ENCODE measurements around the gene TCF20.

TCF20 gene

DNA sequence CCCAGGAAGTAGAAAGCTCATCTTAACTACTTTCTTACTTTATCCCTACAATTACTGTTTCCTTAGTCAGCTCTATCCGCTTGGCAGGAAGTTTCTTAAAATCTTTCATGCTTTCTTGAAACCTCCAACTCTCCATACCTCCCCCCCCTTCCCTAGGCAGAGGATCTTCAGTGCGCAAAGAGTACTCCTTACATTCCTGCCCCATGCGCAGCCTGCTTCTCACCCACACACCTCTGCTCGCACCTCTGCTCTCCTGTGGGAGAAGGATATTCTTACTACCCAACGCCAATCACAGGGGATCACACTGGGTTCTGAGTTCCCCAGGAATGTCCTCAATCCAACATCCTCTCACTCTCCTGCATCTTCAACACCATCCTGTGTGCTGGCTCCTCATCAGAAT is 12.3 kb downstream of the TCF20 start:
- no peak for DNase-seq (ENCODE audit: low read depth in 2 of 2)

DNA sequence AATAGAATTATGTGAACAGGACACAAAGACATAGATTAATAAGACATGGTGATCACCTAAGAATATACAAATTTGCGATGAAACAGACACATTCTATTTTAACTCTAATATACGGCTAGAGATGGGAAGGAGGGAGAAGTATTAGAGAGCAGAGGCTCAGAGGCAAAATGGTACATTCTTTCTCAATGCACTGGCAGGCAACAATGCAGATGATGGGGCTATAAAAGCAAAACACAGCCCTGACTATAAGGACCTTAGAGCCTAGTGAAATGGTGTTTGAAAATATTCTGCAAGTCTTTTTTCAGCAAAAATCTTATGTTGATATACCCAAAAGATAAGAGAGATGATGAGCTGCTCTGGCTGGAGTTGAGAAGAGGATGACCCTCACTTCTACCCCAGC is 13.1 kb downstream of the TCF20 start:
- no peak for DNase-seq (ENCODE audit: low read depth in 2 of 2)

DNA sequence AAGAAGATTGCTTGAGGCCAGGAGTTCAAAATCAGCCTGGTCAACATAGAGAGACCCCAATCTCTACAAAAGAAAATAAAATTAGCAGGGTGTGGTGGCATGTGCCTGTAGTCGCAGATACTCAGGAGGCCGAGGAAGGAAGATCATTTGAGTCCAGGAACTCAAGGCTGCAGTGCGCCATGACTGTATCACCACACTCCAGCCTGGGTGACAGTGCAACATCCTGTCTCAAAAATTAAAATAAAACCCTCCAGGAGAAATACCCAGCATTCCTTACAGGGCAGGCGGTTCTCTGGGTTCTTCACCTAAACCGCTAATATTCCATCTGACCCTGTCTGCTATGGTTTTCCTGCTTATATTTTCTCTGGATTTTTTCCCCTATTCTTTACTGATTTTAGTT is 13.5 kb downstream of the TCF20 start:
- DNase-seq (ENCODE audit: low read depth in 2 of 2), result no peak

DNA sequence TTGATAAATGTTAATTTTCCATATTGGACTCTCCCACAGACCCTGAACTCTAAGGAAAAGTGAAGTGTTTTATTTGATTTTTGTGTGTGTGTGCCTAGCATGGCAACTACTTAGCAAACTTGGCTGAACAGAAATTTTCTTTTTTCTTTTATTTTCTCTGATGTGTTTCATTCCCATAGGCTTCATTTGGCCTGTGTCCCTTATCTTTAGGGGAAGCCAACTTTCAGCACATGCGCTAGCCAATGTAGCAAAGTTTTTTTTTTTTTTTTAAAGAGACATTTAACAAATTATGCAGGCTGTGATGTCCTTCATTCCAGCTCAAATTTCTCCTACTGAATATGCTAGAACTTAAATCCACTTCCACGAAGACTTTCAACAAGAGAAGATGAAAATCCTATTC is 14.2 kb downstream of the TCF20 start:
- DNase-seq (ENCODE audit: low read depth in 2 of 2), result no peak

DNA sequence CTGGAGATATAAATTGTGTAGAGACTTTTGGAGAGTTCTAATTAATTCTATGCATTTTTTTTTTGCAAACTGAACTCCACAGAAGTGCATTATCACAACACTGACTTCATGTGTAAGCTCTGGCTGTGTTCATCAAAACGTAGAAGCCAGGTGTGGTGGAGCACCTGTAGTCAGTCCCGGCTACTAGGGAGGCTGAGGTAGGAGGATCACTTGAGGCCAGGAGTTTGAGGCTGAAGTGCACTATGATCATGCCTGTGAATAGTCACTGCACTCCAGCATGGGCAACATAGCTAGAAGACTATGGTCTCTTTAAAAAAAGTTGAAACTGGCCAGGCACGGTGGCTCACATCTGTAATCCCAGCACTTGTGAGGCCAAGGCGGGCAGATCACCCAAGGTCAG is 20.6 kb downstream of the TCF20 start:
- DNase-seq (ENCODE audit: low read depth in 2 of 2), result no peak

DNA sequence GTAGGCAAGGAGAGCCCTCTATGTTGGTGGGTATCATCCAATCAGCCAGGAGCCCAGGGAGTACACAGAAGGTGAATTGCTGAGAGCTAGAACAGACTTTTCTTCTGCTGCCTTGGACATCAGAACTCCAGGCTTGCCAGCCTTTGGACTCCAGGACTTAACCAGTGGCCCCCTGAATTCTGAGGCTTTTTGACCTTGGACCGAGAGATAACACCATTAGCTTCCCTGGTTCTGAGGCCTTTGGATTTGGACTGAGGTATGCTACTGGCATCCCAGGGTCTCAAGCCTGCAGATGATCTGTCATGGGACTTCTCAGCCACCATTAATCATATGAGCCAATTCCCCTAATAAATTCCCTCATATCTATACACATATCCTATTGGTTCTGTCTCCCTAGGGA is 21.5 kb downstream of the TCF20 start:
- no peak for DNase-seq (ENCODE audit: low read depth in 2 of 2)

DNA sequence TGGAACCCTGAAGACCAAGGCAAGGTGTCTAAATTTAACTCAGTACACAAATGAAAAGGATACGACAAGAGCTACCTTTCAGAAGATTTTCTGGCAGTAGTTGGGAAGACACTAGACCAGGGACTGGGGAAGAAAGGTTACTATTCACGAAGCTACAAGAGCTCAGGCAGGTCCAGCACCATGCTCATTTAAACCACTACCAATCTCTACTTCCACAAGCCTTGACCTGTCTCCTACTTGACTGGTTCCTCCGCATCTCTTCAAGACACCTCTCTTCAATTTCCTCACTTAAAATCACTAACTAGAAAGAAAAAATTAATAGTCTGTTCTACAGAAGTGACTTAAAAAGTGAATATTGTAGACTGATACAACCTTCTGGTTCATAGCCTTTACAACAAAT is 22.9 kb downstream of the TCF20 start:
- no peak for DNase-seq (ENCODE audit: low read depth in 2 of 2)

DNA sequence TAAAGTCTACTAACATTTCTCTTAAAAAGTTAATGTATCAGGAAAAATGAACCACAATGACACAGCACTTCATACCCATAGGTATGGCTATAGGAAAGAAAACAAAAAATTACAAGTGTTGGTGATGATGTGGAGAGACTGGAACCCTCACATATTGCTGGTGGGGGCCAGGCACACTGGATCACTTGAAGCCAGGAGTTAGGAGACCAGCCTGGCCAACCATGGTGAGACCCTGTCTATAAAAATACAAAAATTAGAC is 26.7 kb downstream of the TCF20 start:
- DNase-seq (ENCODE audit: low read depth in 2 of 2), result no peak

DNA sequence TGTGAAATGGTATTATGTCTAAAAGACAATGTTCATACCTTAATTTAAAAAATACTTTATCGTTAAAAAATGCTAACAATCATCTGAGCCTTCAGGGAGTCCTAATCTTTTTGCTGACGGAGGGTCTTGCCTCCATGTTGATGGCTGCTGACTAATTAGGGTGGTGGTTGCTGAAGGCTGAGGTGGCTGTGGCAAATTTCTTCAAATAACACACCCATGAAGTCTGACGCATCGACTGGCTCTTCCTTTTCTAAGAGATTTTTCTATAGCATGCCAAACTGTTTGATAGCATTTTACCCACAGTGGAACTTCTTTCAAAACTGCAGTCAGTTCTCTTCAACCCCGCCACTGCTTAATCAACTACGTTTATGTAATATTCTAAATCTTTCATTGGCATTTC is 33.6 kb downstream of the TCF20 start:
- DNase-seq (ENCODE audit: low read depth in 2 of 2), result no peak

DNA sequence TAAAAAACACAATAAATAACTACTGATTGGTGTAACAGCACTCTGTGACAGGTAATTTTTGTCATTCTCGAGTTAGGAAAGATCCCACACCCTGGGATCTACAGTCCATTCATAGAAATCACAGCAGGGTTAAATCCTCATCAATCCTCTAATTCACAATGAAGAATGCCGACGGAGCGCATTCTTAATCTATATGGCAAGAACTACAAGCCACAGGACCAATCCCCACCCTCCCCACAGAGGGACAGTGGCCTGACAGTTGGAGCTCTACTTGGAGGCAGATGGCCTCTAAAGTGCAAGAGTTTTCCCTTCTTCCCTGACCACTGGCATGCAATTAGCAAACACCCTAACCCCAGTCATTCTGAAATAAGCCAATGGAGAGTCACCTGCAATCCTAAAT is 34.2 kb downstream of the TCF20 start:
- no peak for DNase-seq (ENCODE audit: low read depth in 2 of 2)

DNA sequence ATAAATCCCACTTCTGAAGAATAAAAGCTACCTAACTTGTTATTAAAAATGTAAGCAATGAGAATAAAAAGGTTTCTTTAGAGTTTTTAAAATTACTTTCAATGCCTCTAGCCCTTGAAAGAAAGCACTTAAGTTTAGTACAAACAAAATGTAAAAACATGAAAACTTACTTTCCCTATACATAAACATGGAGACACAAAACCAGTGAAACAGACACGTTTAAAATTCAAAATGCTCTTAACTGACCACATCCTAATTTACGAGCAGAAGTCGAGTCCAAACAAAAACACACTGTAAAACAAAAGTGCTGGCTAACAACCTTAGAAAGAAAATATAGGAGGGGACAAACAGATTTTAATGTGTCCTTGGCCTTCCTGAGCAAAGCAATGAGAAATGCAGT is 36.6 kb downstream of the TCF20 start:
- DNase-seq (ENCODE audit: low read depth in 2 of 2), result no peak

DNA sequence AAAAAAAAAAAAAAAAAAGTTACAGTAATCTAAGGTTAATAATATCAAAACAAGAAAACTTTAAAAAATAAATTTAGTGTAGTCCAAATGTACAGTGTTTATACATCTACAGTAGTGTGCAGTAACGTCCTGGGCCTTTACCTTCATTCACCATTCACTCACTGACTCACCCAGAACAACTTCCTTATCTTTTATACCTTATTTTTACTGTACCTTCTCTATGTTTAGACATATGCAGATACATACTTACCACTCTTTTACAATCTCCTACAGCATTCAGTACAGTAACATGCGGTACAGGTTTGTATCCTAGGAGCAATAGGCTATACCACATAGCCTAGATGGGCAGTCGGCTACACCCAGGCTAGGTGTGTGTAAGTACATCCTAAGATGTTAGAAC is 38.5 kb downstream of the TCF20 start:
- no peak for DNase-seq (ENCODE audit: low read depth in 2 of 2)

DNA sequence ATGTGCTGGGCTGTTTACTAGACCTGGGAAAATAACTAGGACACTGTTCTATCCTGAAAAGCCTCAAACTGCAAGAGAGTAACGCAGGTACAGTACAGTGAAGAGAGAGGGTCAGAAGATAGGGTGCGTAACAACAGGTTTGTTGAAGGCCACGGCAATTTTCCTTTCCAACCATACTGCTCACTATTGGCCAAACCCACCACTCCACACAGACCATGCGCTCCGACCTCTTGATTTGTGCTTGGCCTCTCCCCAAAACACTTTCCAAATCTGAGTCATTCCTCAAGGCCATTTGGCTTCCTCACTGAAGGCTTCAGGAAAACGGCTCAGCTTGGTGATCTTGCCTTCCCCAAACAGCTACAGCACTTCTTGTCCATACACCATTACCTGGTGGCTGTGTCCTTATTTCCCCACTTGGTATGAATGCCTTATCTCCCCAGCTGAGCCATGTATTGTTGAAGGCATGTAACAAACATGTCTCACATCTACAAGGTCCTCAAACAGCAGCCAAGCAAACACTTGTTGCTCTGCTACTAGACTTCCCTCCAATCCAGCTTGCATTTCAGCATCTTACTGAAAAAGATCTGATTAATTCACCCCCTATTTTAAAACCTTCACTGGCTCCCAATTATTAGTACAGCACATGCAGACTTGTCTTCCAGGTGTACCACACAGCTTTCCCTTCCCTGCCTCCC is 40.9 kb downstream of the TCF20 start:
- DNase-seq (ENCODE audit: low read depth in 2 of 2), result no peak

DNA sequence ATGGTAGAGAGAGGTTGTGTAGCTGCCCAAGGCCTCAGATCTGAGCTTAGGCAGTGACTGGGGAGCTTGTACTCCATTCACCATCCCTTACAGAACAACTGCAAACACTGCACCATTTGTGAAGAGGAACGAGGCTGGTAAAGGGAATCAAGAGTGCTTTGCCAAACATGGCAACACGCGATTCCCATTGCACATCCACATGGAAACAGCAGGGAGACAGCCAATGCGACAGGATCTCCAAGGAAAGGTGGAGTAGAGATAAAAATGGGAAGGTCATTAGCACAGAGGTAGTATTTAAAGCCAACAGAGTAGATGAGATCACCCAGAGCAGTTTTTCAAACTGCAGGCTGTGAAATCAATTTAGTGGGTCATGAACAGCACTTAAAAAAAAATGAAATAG is 42.0 kb downstream of the TCF20 start:
- DNase-seq (ENCODE audit: low read depth in 2 of 2), result no peak

DNA sequence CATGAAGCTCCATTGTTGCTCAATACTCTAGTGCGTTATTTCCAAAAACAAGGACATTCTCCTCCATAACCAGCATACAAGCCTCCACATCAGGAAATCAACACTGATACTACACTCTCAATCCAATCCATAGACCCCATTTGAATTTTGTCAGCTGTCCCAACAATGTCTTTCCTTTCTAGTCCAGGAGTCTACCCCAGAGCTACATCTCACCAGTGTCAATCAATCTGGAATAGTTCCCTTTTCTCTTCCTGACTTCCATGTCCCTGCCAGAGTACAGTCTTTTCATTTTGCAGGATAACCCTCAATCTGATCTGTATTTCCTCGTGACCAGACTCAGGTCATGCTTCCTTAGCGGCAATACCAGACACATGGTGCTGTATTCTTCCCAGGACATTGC is 43.0 kb downstream of the TCF20 start:
- no peak for DNase-seq (ENCODE audit: low read depth in 2 of 2)

DNA sequence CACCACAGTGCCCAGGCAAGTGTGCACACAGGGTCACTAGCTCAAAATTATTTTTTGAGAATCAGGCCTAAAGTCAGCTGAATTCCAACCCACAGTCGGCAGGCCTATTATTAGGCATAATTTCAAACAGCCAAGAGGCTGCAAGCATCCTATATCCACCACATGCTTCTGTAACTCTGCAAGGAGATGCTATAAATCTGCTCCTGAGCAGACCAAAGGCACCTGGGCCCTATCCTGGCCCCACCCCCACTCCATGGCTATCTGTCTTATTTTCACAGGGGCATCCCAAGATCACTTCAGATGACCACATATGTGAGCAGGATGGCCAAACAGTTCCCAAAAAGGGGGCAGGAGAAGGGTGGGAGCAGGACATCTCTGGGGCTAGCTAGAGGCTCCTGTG is 44.6 kb downstream of the TCF20 start:
- DNase-seq (ENCODE audit: low read depth in 2 of 2), result no peak

DNA sequence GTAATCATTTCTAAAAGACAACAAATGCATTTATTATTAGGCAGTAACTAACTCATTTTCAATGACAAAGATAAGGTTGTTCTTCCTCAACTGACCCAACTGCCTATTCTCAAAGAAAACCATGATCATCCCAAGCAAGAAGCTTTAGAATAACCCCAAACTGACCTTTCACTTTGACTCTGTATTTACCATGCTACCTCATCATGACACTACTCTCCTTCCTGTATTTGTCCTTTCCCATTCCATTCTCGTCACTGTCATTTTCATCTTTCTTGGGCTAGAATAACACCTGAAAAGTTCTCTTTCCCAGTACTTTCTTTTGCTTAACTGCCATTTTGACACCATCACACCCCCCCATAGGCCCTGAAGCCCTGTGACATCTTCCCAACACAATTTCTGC is 48.3 kb downstream of the TCF20 start:
- DNase-seq (ENCODE audit: low read depth in 2 of 2), result no peak

Measured in activated CD4-positive, alpha-beta T cell treated with anti-CD3 and anti-CD28 coated beads for 24 hours (primary cell).